ENCODE measurements around the gene KCTD5.
"Not testable (repeated sequence)": the region's sequence is repeated elsewhere in the genome, so short reads cannot be mapped to it uniquely, and the experiment has no call there.

DNA sequence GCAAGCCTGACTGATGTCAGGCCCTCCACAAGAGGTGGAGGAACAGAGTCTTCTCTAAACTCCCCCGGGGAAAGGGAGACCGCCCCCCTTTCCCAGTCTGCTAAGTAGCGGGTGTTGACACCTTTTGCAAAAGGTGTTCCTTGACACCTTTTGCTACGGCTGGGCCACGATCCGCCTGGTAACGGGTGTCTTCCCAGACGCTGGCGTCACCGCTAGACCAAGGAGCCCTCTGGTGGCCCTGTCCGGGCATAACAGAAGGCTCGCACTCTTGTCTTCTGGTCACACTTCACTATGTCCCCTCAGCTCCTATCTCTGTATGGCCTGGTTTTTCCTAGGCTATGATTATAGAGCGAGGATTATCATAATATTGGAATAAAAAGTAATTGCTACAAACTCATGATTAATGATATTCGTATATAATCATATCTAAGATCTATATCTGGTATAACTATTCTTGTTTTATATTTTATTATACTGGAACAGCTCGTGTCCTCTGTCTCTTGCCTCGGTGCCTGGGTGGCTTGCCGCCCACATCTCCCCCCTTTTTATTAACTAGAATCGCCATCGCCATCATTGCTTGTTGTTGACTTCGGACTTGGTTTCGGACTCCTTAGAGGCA, 21.5 kb upstream of the KCTD5 start:
- TF ChIP-seq CREB1 (IDR thresholded peaks at IDR 0.05), result peak; percentile 34; the same call in 1 of the 2 replicates
- TF ChIP-seq, protein P1, sequence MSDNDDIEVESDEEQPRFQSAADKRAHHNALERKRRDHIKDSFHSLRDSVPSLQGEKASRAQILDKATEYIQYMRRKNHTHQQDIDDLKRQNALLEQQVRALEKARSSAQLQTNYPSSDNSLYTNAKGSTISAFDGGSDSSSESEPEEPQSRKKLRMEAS (IDR thresholded peaks at IDR 0.05), result 0 out of 2 replicates have a peak, but pooled peaks have one; percentile 10
- not testable (repeated sequence) for TF ChIP-seq EP300 (IDR thresholded peaks at IDR 0.05; ENCODE audit: borderline replicate concordance in 1 of 2, low read depth in 2 of 2, low read length in 2 of 2); SP2 (IDR thresholded peaks at IDR 0.05; ENCODE audit: low read length)
